SK-N-SH (cell line): Measurements from ENCODE around the gene PARVB. TPM values are rescaled to one million over a fixed set of nuclear protein-coding genes. Genes with fewer than 3 reads are reported as not detected.

Experiments used
- CTCF ChIA-PET: fragments of 300-600, 350-600 bp; formaldehyde crosslinking; extraction: SDS; loops from one replicate; lab custom pipeline; 2021; lab: Yijun Ruan, JAX
- POLR2A ChIA-PET: fragments of 350-600 bp; sonication (Branson Sonifier 250); formaldehyde crosslinking; extraction: SDS; loops from one replicate; lab custom pipeline; 2020; ENCODE audit warnings: antibody characterized with exemption, inconsistent platforms; lab: Yijun Ruan, JAX
- DNase-seq: peaks from one replicate; pipeline ENCODE4 v3.0.0; 2012
- H2AFZ ChIP-seq: fragments of 200-600 bp; sonication (generic); 2 replicates; pipeline ENCODE4 v1.8.1; 2016; ENCODE audit warnings: antibody characterized with exemption, mild to moderate bottlenecking, low read depth
- H3F3A ChIP-seq: fragments of 200-600 bp; sonication (generic); replicated peaks from 2 replicates; pipeline ENCODE3; 2016; ENCODE audit warnings: antibody characterized with exemption, mild to moderate bottlenecking; ENCODE audit not compliant: insufficient read depth
- H3K27ac ChIP-seq, 2 experiments: fragments of 200-500 bp in 1 of 2; fragments of 200-600 bp in 1 of 2; sonication (Bioruptor generic) in 1 of 2; sonication (generic), shearing (Covaris generic) in 1 of 2; 2 replicates each; pipeline versions ENCODE4 v1.5.1 to v1.6.1; 2014 to 2016; ENCODE audit warnings: low read depth in 2 of 2, inconsistent platforms in 1 of 2, low read length in 1 of 2, mild to moderate bottlenecking in 1 of 2, mixed read lengths in 1 of 2
- H3K27me3 ChIP-seq: fragments of 200-600 bp; sonication (generic), shearing (Covaris generic); 2 replicates; pipeline ENCODE4 v1.6.1; 2016; ENCODE audit warnings: mixed run types; ENCODE audit not compliant: insufficient read depth
- H3K36me3 ChIP-seq, 2 experiments: fragments of 200-500 bp in 1 of 2; fragments of 200-600 bp in 1 of 2; sonication (Bioruptor generic) in 1 of 2; sonication (generic) in 1 of 2; replicated peaks in 1 of 2; 2 replicates each; pipeline versions ENCODE3 to v1.5.1; 2014 to 2016; ENCODE audit warnings: low read length in 1 of 2, mild to moderate bottlenecking in 1 of 2; ENCODE audit not compliant: insufficient read depth in 2 of 2, control insufficient read depth in 1 of 2
- H3K4me1 ChIP-seq, 2 experiments: fragments of 200-500 bp in 1 of 2; fragments of 200-600 bp in 1 of 2; sonication (Bioruptor generic) in 1 of 2; sonication (generic), shearing (Covaris generic) in 1 of 2; 2 replicates each; pipeline versions ENCODE4 v1.5.1 to v1.6.1; 2014 to 2016; ENCODE audit warnings: low read depth in 1 of 2, low read length in 1 of 2, mixed run types in 1 of 2; ENCODE audit not compliant: insufficient read depth in 2 of 2, control insufficient read depth in 1 of 2
- H3K4me2 ChIP-seq: fragments of 200-600 bp; sonication (generic), shearing (Covaris generic); 2 replicates; pipeline ENCODE4 v1.6.1; 2017; ENCODE audit warnings: mixed run types
- H3K4me3 ChIP-seq, 2 experiments: fragments of 200-500 bp in 1 of 2; fragments of 200-600 bp in 1 of 2; sonication (Bioruptor generic) in 1 of 2; sonication (generic), shearing (Covaris generic) in 1 of 2; 2 replicates each; pipeline versions ENCODE4 v1.5.1 to v1.8.1; 2014 to 2016; ENCODE audit warnings: low read depth in 2 of 2, inconsistent platforms in 1 of 2, low read length in 1 of 2, mild to moderate bottlenecking in 1 of 2, mixed read lengths in 1 of 2, moderate library complexity in 1 of 2
- H3K79me2 ChIP-seq: fragments of 200-600 bp; sonication (generic); 2 replicates; pipeline ENCODE4 v1.8.1; 2017; ENCODE audit warnings: mild to moderate bottlenecking; ENCODE audit not compliant: insufficient read depth
- H3K9ac ChIP-seq: fragments of 200-600 bp; sonication (generic); 2 replicates; pipeline ENCODE4 v1.6.1; 2017; ENCODE audit warnings: mixed run types
- H3K9me2 ChIP-seq: fragments of 200-600 bp; sonication (generic); 2 replicates; pipeline ENCODE4 v1.6.1; 2017; ENCODE audit warnings: mixed run types
- H3K9me3 ChIP-seq: fragments of 200-600 bp; sonication (generic); 2 replicates; pipeline ENCODE4 v1.6.1; 2017; ENCODE audit warnings: mixed run types, mild to moderate bottlenecking, moderate library complexity
- H4K20me1 ChIP-seq: fragments of 200-600 bp; sonication (generic); 2 replicates; pipeline ENCODE4 v1.6.1; 2017; ENCODE audit warnings: mild to moderate bottlenecking, mixed run types; ENCODE audit not compliant: insufficient read depth
- CHD2 ChIP-seq: fragments of 150-350 bp; IDR thresholded peaks from 2 replicates; pipeline ENCODE4 v1.6.1; 2018; ENCODE audit warnings: low read length; ENCODE audit not compliant: partially characterized antibody
- EP300 ChIP-seq, 2 experiments: IDR thresholded peaks; 2 replicates each; pipeline versions ENCODE4 v1.4.0 to v1.6.1; 2012; ENCODE audit warnings: borderline replicate concordance in 1 of 2, low read depth in 1 of 2, low read length in 1 of 2
- FOSL2 ChIP-seq: IDR thresholded peaks from 2 replicates; pipeline ENCODE4 v1.4.0; 2012; ENCODE audit warnings: low read depth, mild to moderate bottlenecking, moderate library complexity, borderline replicate concordance
- FOXJ3 ChIP-seq: sonication (generic); formaldehyde crosslinking; IDR thresholded peaks from 2 replicates; pipeline ENCODE4 v1.5.1; 2020; ENCODE audit warnings: mild to moderate bottlenecking, missing genetic modification reagents
- FOXM1 ChIP-seq: IDR thresholded peaks from 2 replicates; pipeline ENCODE4 v1.4.0; 2012; ENCODE audit warnings: low read depth, mild to moderate bottlenecking
- GATA2 ChIP-seq: sonication (generic); formaldehyde crosslinking; IDR thresholded peaks from 2 replicates; pipeline ENCODE4 v1.5.0; 2020; ENCODE audit warnings: mild to moderate bottlenecking, missing genetic modification reagents
- JUND ChIP-seq: IDR thresholded peaks from 2 replicates; pipeline ENCODE4 v1.4.0; 2012
- MXI1 ChIP-seq: IDR thresholded peaks from 2 replicates; pipeline ENCODE4 v1.6.1; 2012; ENCODE audit warnings: mild to moderate bottlenecking, low read depth, low read length, improper control_type of control experiment
- NRF1 ChIP-seq: IDR thresholded peaks from 2 replicates; pipeline ENCODE4 v1.6.1; 2012; ENCODE audit warnings: low read depth, mild to moderate bottlenecking, low read length
- POLR2AphosphoS5 ChIP-seq: IDR thresholded peaks from 2 replicates; pipeline ENCODE4 v1.6.1; 2012; ENCODE audit warnings: low read depth, low read length
- RAD21 ChIP-seq: IDR thresholded peaks from 2 replicates; pipeline ENCODE4 v1.6.1; 2012; ENCODE audit warnings: mild to moderate bottlenecking, low read length
- RCOR1 ChIP-seq: fragments of 150-350 bp; IDR thresholded peaks from 2 replicates; pipeline ENCODE4 v1.6.1; 2017; ENCODE audit warnings: antibody characterized with exemption, low read length
- RFX5 ChIP-seq: IDR thresholded peaks from 2 replicates; pipeline ENCODE4 v1.6.1; 2012; ENCODE audit warnings: mild to moderate bottlenecking, improper control_type of control experiment, low read length
- RXRA ChIP-seq: IDR thresholded peaks from 2 replicates; pipeline ENCODE4 v1.4.0; 2012; ENCODE audit warnings: low read depth, mild to moderate bottlenecking, borderline replicate concordance
- TAF1 ChIP-seq: IDR thresholded peaks from 2 replicates; pipeline ENCODE4 v1.6.1; 2012; ENCODE audit warnings: low read depth, mild to moderate bottlenecking, low read length, moderate library complexity, borderline replicate concordance
- WGBS: methylation state at CpG from one replicate; pipeline ENCODE4 v1.1.6; 2017; ENCODE audit warnings: low lambda C conversion rate; 5-methylcytosine and 5-hydroxymethylcytosine counted together
- polyA plus RNA-seq, 3 experiments: library from polyadenylated mRNA; depleted of rRNA; stranded (reverse); fragments of >200 nt; gene quantifications; 2 replicates each; pipeline ENCODE4 v1.2.3, GENCODE V29; 2012
- TF ChIP-seq, protein P1 (sequence below): IDR thresholded peaks from 2 replicates; pipeline ENCODE4 v1.4.0; 2012; ENCODE audit warnings: low read depth, borderline replicate concordance
- TF ChIP-seq, protein P2 (sequence below): fragments of 150-350 bp; IDR thresholded peaks from 2 replicates; pipeline ENCODE4 v1.6.1; 2016; ENCODE audit warnings: mild to moderate bottlenecking, low read depth, low read length
- TF ChIP-seq, protein P3 (sequence below): IDR thresholded peaks from 2 replicates; pipeline ENCODE4 v1.6.1; 2012; ENCODE audit warnings: mild to moderate bottlenecking, low read depth, low read length, moderate library complexity
- TF ChIP-seq, protein P4 (sequence below): IDR thresholded peaks from 2 replicates; pipeline ENCODE4; 2012

The PARVB gene
- polyA plus RNA-seq, 1 of the 3 experiments (the other 2 are of a cell fraction): 87.8 TPM

DNA sequence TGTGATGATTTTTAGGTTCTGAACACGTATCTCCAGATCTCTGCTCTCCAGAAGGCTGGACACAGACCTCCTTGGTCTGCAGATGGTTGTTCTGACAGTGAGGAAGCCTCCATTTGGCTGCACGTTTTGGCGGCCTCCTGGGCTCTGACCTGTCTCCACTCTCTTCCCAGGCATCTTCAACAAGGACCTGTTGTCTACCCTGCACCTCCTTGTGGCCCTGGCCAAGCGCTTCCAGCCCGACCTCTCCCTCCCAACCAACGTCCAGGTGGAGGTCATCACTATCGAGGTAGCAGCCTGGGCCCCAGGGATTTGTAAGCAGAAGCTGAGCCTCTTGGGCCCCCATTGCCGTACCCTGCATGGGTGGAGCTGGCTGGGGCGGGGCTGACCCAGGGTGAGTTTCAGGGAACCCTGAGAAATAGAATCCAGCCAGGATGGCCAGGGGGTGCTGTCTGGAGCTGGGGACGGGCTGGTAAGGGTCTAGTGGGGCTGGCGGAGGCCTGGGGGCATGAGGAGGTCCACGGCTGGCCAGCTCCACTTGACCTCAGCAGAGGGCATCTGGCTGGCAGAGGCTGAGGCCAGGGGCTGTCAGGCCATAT is 166.4 kb downstream of the PARVB start:
- Histone ChIP-seq H3K36me3 (no peaks in the 10 kb centered on the region), H3K9me3 (no peaks in the 10 kb centered on the region), H4K20me1 (no peaks in the 10 kb centered on the region), H3K27ac (no peak overlapping the region), H3K9me2 (no peaks in the 10 kb centered on the region), H3K4me2 (no peak overlapping the region), H3K27me3 (no peaks in the 10 kb centered on the region; the same call in 1 of the 2 replicates), H3K9ac (no peak overlapping the region), H3K4me3 (no peak overlapping the region), H3K4me1 (no peaks in the 10 kb centered on the region; a peak in 1 of 4 replicates), H2AFZ (no peak overlapping the region), H3K79me2 (no peaks in the 10 kb centered on the region), H3F3A (no peaks in the 10 kb centered on the region)
- POLR2A ChIA-PET: no interaction called here
- CTCF ChIA-PET: interaction anchor here (0.6 kb wide), 1 partner anchor 316 kb away, joined by 3 read pairs; no protein-coding TSS in a partner anchor
- no peak for DNase-seq
- WGBS: 69% methylated on average over 9 of the region's 12 CpGs
- TF ChIP-seq POLR2AphosphoS5 (no peak), MXI1 (no peak), FOXM1 (no peak), CHD2 (no peak), JUND (no peak), RFX5 (no peak), TAF1 (no peak), EP300 (IDR thresholded peaks at IDR 0.05; ENCODE audit: borderline replicate concordance in 1 of 2, low read depth in 1 of 2, low read length in 1 of 2) (no peak), NRF1 (no peak), GATA2 (CRISPR knock-in tag) (no peak), FOSL2 (no peak), RXRA (no peak), RAD21 (no peak), FOXJ3 (CRISPR knock-in tag) (no peak), RCOR1 (no peak)
- TF ChIP-seq, protein P1, sequence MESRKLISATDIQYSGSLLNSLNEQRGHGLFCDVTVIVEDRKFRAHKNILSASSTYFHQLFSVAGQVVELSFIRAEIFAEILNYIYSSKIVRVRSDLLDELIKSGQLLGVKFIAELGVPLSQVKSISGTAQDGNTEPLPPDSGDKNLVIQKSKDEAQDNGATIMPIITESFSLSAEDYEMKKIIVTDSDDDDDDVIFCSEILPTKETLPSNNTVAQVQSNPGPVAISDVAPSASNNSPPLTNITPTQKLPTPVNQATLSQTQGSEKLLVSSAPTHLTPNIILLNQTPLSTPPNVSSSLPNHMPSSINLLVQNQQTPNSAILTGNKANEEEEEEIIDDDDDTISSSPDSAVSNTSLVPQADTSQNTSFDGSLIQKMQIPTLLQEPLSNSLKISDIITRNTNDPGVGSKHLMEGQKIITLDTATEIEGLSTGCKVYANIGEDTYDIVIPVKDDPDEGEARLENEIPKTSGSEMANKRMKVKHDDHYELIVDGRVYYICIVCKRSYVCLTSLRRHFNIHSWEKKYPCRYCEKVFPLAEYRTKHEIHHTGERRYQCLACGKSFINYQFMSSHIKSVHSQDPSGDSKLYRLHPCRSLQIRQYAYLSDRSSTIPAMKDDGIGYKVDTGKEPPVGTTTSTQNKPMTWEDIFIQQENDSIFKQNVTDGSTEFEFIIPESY: no peak
- TF ChIP-seq, protein P2, sequence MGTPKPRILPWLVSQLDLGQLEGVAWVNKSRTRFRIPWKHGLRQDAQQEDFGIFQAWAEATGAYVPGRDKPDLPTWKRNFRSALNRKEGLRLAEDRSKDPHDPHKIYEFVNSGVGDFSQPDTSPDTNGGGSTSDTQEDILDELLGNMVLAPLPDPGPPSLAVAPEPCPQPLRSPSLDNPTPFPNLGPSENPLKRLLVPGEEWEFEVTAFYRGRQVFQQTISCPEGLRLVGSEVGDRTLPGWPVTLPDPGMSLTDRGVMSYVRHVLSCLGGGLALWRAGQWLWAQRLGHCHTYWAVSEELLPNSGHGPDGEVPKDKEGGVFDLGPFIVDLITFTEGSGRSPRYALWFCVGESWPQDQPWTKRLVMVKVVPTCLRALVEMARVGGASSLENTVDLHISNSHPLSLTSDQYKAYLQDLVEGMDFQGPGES: no peak
- TF ChIP-seq, protein P3, sequence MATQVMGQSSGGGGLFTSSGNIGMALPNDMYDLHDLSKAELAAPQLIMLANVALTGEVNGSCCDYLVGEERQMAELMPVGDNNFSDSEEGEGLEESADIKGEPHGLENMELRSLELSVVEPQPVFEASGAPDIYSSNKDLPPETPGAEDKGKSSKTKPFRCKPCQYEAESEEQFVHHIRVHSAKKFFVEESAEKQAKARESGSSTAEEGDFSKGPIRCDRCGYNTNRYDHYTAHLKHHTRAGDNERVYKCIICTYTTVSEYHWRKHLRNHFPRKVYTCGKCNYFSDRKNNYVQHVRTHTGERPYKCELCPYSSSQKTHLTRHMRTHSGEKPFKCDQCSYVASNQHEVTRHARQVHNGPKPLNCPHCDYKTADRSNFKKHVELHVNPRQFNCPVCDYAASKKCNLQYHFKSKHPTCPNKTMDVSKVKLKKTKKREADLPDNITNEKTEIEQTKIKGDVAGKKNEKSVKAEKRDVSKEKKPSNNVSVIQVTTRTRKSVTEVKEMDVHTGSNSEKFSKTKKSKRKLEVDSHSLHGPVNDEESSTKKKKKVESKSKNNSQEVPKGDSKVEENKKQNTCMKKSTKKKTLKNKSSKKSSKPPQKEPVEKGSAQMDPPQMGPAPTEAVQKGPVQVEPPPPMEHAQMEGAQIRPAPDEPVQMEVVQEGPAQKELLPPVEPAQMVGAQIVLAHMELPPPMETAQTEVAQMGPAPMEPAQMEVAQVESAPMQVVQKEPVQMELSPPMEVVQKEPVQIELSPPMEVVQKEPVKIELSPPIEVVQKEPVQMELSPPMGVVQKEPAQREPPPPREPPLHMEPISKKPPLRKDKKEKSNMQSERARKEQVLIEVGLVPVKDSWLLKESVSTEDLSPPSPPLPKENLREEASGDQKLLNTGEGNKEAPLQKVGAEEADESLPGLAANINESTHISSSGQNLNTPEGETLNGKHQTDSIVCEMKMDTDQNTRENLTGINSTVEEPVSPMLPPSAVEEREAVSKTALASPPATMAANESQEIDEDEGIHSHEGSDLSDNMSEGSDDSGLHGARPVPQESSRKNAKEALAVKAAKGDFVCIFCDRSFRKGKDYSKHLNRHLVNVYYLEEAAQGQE: no peak
- TF ChIP-seq, protein P4, sequence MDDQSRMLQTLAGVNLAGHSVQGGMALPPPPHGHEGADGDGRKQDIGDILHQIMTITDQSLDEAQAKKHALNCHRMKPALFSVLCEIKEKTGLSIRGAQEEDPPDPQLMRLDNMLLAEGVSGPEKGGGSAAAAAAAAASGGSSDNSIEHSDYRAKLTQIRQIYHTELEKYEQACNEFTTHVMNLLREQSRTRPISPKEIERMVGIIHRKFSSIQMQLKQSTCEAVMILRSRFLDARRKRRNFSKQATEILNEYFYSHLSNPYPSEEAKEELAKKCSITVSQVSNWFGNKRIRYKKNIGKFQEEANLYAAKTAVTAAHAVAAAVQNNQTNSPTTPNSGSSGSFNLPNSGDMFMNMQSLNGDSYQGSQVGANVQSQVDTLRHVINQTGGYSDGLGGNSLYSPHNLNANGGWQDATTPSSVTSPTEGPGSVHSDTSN: no peak
